GM12878 (cell line): Measurements from ENCODE around the gene LYPD5. TPM values are rescaled to one million over a fixed set of nuclear protein-coding genes. Genes with fewer than 3 reads are reported as not detected.

Experiments
- BHLHE40 ChIP-seq, 2 experiments: fragments of 450-650 bp in 1 of 2; IDR thresholded peaks; 2 replicates each; pipeline ENCODE4 v1.6.1; 2011 to 2017; ENCODE audit warnings: low read depth in 2 of 2, borderline replicate concordance in 1 of 2, improper control_type of control experiment in 1 of 2, low read length in 1 of 2, mild to moderate bottlenecking in 1 of 2
- BMI1 ChIP-seq: fragments of 450-650 bp; IDR thresholded peaks from 2 replicates; pipeline ENCODE4 v1.6.1; 2016; ENCODE audit warnings: mild to moderate bottlenecking, moderate library complexity, borderline replicate concordance
- CBFB ChIP-seq: IDR thresholded peaks from 2 replicates; pipeline ENCODE4 v1.6.1; 2016; ENCODE audit warnings: antibody characterized with exemption, low read depth
- CREB1 ChIP-seq: IDR thresholded peaks from 2 replicates; pipeline ENCODE4 v1.6.1; 2012; ENCODE audit warnings: low read depth, mild to moderate bottlenecking, inconsistent platforms
- CREM ChIP-seq: IDR thresholded peaks from 2 replicates; pipeline ENCODE4 v1.6.1; 2014; ENCODE audit warnings: antibody characterized with exemption, low read depth
- E4F1 ChIP-seq: fragments of 450-650 bp; IDR thresholded peaks from 2 replicates; pipeline ENCODE4 v1.6.1; 2018; ENCODE audit warnings: borderline replicate concordance, mild to moderate bottlenecking; ENCODE audit not compliant: partially characterized antibody
- HSF1 ChIP-seq: fragments of 150-350 bp; IDR thresholded peaks from 2 replicates; pipeline ENCODE4 v1.6.1; 2014; ENCODE audit warnings: mild to moderate bottlenecking, low read depth, low read length
- IKZF1 ChIP-seq: fragments of 450-650 bp; conservative IDR thresholded peaks from 2 replicates; pipeline ENCODE4 v1.6.1; 2017; ENCODE audit warnings: antibody characterized with exemption, mild to moderate bottlenecking
- KAT2A ChIP-seq: conservative IDR thresholded peaks from 2 replicates; pipeline ENCODE4 v1.6.1; 2011; ENCODE audit warnings: low read depth, low read length; ENCODE audit not compliant: control insufficient read depth
- NFYA ChIP-seq: IDR thresholded peaks from 2 replicates; pipeline ENCODE4 v1.6.1; 2011; ENCODE audit warnings: low read depth, mild to moderate bottlenecking, low read length, improper control_type of control experiment, borderline replicate concordance
- PBX3 ChIP-seq: IDR thresholded peaks from 2 replicates; pipeline ENCODE4 v1.6.1; 2011; ENCODE audit warnings: mild to moderate bottlenecking, low read depth, low read length, moderate library complexity; ENCODE audit not compliant: insufficient replicate concordance
- SMAD5 ChIP-seq: IDR thresholded peaks from 2 replicates; pipeline ENCODE4 v1.6.1; 2016; ENCODE audit warnings: antibody characterized with exemption, low read depth
- SMARCA5 ChIP-seq: fragments of 450-650 bp; IDR thresholded peaks from 2 replicates; pipeline ENCODE4 v1.6.1; 2017; ENCODE audit warnings: mild to moderate bottlenecking
- SMC3 ChIP-seq: IDR thresholded peaks from 2 replicates; pipeline ENCODE4 v1.6.1; 2011; ENCODE audit warnings: low read length, improper control_type of control experiment, borderline replicate concordance
- USF2 ChIP-seq: IDR thresholded peaks from 2 replicates; pipeline ENCODE4 v1.6.1; 2011; ENCODE audit warnings: low read depth, low read length, improper control_type of control experiment, borderline replicate concordance
- polyA plus RNA-seq, 11 experiments: library from polyadenylated mRNA; depleted of rRNA in 4 of 11; unstranded in 6 of 11; stranded (reverse) in 5 of 11; fragments of >200 nt; fragmentation: Nextera tagmentation in 4 of 11; fragmentation: Illumina TruSeq in 1 of 11; extraction: Ambion mirVana in 4 of 11; extraction: Trizol in 1 of 11; gene quantifications; 1 replicate in 1 of 11; 2 replicates in 10 of 11; pipeline versions ENCODE4 v1.2.1 to v1.2.3, GENCODE V29; 2011 to 2016; ENCODE audit warnings: inconsistent platforms in 2 of 11, missing spikeins in 2 of 11, low read depth in 1 of 11
- total RNA-seq, 4 experiments: library from RNA; depleted of rRNA in 3 of 4; stranded (reverse); fragments of >200 nt in 3 of 4; fragmentation: Illumina TruSeq in 1 of 4; extraction: Trizol in 1 of 4; gene quantifications; 2 replicates each; pipeline versions ENCODE4 v1.2.1 to v1.2.3, GENCODE V29; 2013 to 2021
- TF ChIP-seq, protein P1 (sequence below): IDR thresholded peaks from 2 replicates; pipeline ENCODE4 v1.6.1; 2012; ENCODE audit warnings: low read depth, low read length, improper control_type of control experiment
- TF ChIP-seq, protein P2 (sequence below): fragments of 450-650 bp; formaldehyde crosslinking; IDR thresholded peaks from 2 replicates; pipeline ENCODE4 v1.4.0; 2022; ENCODE audit warnings: mild to moderate bottlenecking, moderate library complexity

Gene LYPD5
- total and polyA plus RNA-seq, 10 of the 15 experiments (the other 5 are each of a cell fraction or from before 2014, with no cell fraction given): 0.04 to 2.2 (median 0.69) TPM; not detected in 1

DNA sequence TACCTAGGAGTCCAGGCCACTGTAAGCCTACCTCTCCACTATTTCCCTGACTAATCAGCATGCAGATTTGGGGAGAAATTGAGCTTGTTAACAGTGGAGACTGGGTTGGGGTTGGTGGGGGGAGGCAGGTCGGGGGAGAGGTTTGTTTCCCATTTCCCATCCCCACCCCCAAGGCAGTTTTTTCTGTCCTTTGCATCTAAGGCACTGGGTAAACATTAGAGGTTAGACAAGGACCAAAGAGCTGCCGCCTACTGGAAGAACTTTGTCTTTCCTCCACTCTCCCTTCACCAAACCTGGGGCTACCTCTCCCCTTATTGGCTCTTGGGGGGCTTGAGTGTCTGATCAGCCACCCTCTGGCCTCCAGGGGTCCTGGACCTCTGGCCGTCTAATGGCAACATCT lies 22.4 kb downstream of the LYPD5 start (continued):
- TF ChIP-seq BHLHE40 (IDR thresholded peaks at IDR 0.05; ENCODE audit: borderline replicate concordance in 1 of 2, low read depth in 2 of 2, low read length in 1 of 2): no peak
- no peak for TF ChIP-seq E4F1
- TF ChIP-seq SMAD5: no peak
- 0 out of 2 replicates have a peak, but pooled peaks have one; percentile 9 for TF ChIP-seq BMI1
- peak; percentile 71 for TF ChIP-seq SMARCA5
- TF ChIP-seq CREB1: no peak
- no peak for TF ChIP-seq IKZF1
- TF ChIP-seq CBFB: no peak
- no peak for TF ChIP-seq CREM
- TF ChIP-seq, protein P1, sequence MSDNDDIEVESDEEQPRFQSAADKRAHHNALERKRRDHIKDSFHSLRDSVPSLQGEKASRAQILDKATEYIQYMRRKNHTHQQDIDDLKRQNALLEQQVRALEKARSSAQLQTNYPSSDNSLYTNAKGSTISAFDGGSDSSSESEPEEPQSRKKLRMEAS: no peak
- no peak for TF ChIP-seq USF2
- TF ChIP-seq NFYA: no peak
- TF ChIP-seq, protein P2, sequence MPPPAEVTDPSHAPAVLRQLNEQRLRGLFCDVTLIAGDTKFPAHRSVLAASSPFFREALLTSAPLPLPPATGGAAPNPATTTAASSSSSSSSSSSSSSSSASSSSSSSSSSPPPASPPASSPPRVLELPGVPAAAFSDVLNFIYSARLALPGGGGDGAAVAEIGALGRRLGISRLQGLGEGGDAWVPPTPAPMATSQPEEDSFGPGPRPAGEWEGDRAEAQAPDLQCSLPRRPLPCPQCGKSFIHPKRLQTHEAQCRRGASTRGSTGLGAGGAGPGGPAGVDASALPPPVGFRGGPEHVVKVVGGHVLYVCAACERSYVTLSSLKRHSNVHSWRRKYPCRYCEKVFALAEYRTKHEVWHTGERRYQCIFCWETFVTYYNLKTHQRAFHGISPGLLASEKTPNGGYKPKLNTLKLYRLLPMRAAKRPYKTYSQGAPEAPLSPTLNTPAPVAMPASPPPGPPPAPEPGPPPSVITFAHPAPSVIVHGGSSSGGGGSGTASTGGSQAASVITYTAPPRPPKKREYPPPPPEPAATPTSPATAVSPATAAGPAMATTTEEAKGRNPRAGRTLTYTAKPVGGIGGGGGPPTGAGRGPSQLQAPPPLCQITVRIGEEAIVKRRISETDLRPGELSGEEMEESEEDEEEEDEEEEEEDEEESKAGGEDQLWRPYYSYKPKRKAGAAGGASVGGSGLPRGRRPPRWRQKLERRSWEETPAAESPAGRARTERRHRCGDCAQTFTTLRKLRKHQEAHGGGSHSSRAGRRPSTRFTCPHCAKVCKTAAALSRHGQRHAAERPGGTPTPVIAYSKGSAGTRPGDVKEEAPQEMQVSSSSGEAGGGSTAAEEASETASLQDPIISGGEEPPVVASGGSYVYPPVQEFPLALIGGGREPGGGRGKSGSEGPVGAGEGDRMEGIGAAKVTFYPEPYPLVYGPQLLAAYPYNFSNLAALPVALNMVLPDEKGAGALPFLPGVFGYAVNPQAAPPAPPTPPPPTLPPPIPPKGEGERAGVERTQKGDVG (CRISPR knock-in tag): no peak
- TF ChIP-seq HSF1: no peak
- TF ChIP-seq KAT2A: no peak
- peak; percentile 53; the same call in 1 of the 2 replicates for TF ChIP-seq SMC3
- no peak for TF ChIP-seq PBX3
